GM21723 (cell line): Measurements from ENCODE around the gene CCR5AS.
"Not testable (repeated sequence)": the region's sequence is repeated elsewhere in the genome, so short reads cannot be mapped to it uniquely, and the experiment has no call there.

ENCODE experiments used
- ATAC-seq: cut with Tn5 transposase; IDR thresholded peaks from one replicate; pipeline ENCODE4 v1.9.1; 2021; ENCODE audit warnings: mild to moderate bottlenecking, moderate library complexity; ENCODE audit not compliant: unreplicated experiment

CCR5AS gene

GRCh38 chr3:46429671-46430070 is 22.8 kb upstream of the CCR5AS start:
- no peak for ATAC-seq

GRCh38 chr3:46429250-46429649 is 22.4 kb upstream of the CCR5AS start:
- no peak for ATAC-seq

GRCh38 chr3:46427916-46428833 is 21.3 kb upstream of the CCR5AS start:
- ATAC-seq, result no peak

GRCh38 chr3:46427404-46427803 is 20.5 kb upstream of the CCR5AS start:
- not testable (repeated sequence) for ATAC-seq

- not testable (repeated sequence) for ATAC-seq
Observed at GRCh38 chr3:46426476-46426875, 19.6 kb upstream of the CCR5AS start.

GRCh38 chr3:46423588-46423987 is 16.7 kb upstream of the CCR5AS start:
- no peak for ATAC-seq

- ATAC-seq, result no peak
Observed at GRCh38 chr3:46422617-46423016, 15.8 kb upstream of the CCR5AS start.

GRCh38 chr3:46420931-46421330 is 14.1 kb upstream of the CCR5AS start:
- no peak for ATAC-seq

GRCh38 chr3:46419816-46420215 is 12.9 kb upstream of the CCR5AS start:
- ATAC-seq, result no peak

- ATAC-seq, result no peak
Observed at GRCh38 chr3:46417841-46418611, 11.2 kb upstream of the CCR5AS start.

- no peak for ATAC-seq
Observed at GRCh38 chr3:46416811-46417510, 10.1 kb upstream of the CCR5AS start.

- ATAC-seq, result no peak
Observed at GRCh38 chr3:46416125-46416810, 9.4 kb upstream of the CCR5AS start.

- no peak for ATAC-seq
Observed at GRCh38 chr3:46414739-46415138, 7.9 kb upstream of the CCR5AS start.

GRCh38 chr3:46413951-46414350 is 7.1 kb upstream of the CCR5AS start:
- no peak for ATAC-seq

GRCh38 chr3:46412786-46413298 is 6.0 kb upstream of the CCR5AS start:
- ATAC-seq, result no peak

- no peak for ATAC-seq
Observed at GRCh38 chr3:46411271-46411670, 4.4 kb upstream of the CCR5AS start.

- no peak for ATAC-seq
Observed at GRCh38 chr3:46410669-46411068, 3.8 kb upstream of the CCR5AS start.

GRCh38 chr3:46409739-46410489 is 3.0 kb upstream of the CCR5AS start:
- ATAC-seq, result no peak

- no peak for ATAC-seq
Observed at GRCh38 chr3:46408853-46409252, 2.0 kb upstream of the CCR5AS start.

GRCh38 chr3:46407970-46408369 is 1.1 kb upstream of the CCR5AS start:
- ATAC-seq, result no peak
